DND-41 (cell line): ENCODE measurements around the gene MFF.

Experiments used
- ATAC-seq: fragments of 200-7000 bp; cut with Tn5 transposase; 3 replicates; pipeline ENCODE4 v1.9.1; 2021; ENCODE audit warnings: low read depth; ENCODE audit not compliant: insufficient read depth
- DNase-seq: peaks from one replicate; pipeline ENCODE4 v3.0.0-alpha.2; 2020
- H2AFZ ChIP-seq: 2 replicates; pipeline ENCODE4 v1.6.0; 2012; ENCODE audit warnings: low read depth, low read length
- H3K27ac ChIP-seq: 2 replicates; pipeline ENCODE4 v1.5.1; 2012; ENCODE audit warnings: low read length, inconsistent platforms
- H3K27me3 ChIP-seq: fragments of 200-600 bp; sonication (generic); 2 replicates; pipeline ENCODE4 v1.6.0; 2012; ENCODE audit warnings: low read length, mild to moderate bottlenecking, inconsistent platforms; ENCODE audit not compliant: insufficient read depth, poor library complexity
- H3K36me3 ChIP-seq: 2 replicates; pipeline ENCODE4 v1.5.1; 2012; ENCODE audit warnings: low read length, inconsistent platforms; ENCODE audit not compliant: insufficient read depth
- H3K4me1 ChIP-seq: 2 replicates; pipeline ENCODE4 v1.5.1; 2012; ENCODE audit warnings: mild to moderate bottlenecking, low read length; ENCODE audit not compliant: insufficient read depth
- H3K4me2 ChIP-seq: 2 replicates; pipeline ENCODE4 v1.6.0; 2012; ENCODE audit warnings: mild to moderate bottlenecking, moderate library complexity, low read length, inconsistent platforms; ENCODE audit not compliant: insufficient read depth
- H3K4me3 ChIP-seq, 2 experiments: fragments of 200-600 bp in 1 of 2; shearing (Covaris generic) in 1 of 2; 2 replicates each; pipeline ENCODE4 v1.5.1; 2012 to 2016; ENCODE audit warnings: inconsistent platforms in 2 of 2, low read length in 2 of 2, mild to moderate bottlenecking in 2 of 2, low read depth in 1 of 2, moderate library complexity in 1 of 2
- H3K79me2 ChIP-seq: 2 replicates; pipeline ENCODE4 v1.6.0; 2012; ENCODE audit warnings: low read length, inconsistent platforms; ENCODE audit not compliant: insufficient read depth
- H3K9ac ChIP-seq: 2 replicates; pipeline ENCODE4 v1.6.0; 2012; ENCODE audit warnings: low read depth, mild to moderate bottlenecking, inconsistent platforms, low read length, moderate library complexity
- H3K9me3 ChIP-seq: 2 replicates; pipeline ENCODE4 v1.5.1; 2012; ENCODE audit warnings: low read length, moderate library complexity, mild to moderate bottlenecking, inconsistent platforms; ENCODE audit not compliant: insufficient read depth, severe bottlenecking
- H4K20me1 ChIP-seq: 2 replicates; pipeline ENCODE4 v1.6.0; 2012; ENCODE audit warnings: low read length; ENCODE audit not compliant: insufficient read depth
- EZH2 ChIP-seq: IDR thresholded peaks from 3 replicates; pipeline ENCODE4 v1.6.1; 2012; ENCODE audit warnings: borderline replicate concordance, low read depth, mild to moderate bottlenecking, moderate library complexity, low read length, inconsistent platforms; ENCODE audit not compliant: severe bottlenecking
- TF ChIP-seq, protein P1 (sequence below): IDR thresholded peaks from 2 replicates; pipeline ENCODE4 v1.5.1; 2012; ENCODE audit warnings: borderline replicate concordance, low read length, moderate library complexity, mild to moderate bottlenecking; ENCODE audit not compliant: poor library complexity, severe bottlenecking; ENCODE audit errors: extremely low read depth

The MFF gene

DNA sequence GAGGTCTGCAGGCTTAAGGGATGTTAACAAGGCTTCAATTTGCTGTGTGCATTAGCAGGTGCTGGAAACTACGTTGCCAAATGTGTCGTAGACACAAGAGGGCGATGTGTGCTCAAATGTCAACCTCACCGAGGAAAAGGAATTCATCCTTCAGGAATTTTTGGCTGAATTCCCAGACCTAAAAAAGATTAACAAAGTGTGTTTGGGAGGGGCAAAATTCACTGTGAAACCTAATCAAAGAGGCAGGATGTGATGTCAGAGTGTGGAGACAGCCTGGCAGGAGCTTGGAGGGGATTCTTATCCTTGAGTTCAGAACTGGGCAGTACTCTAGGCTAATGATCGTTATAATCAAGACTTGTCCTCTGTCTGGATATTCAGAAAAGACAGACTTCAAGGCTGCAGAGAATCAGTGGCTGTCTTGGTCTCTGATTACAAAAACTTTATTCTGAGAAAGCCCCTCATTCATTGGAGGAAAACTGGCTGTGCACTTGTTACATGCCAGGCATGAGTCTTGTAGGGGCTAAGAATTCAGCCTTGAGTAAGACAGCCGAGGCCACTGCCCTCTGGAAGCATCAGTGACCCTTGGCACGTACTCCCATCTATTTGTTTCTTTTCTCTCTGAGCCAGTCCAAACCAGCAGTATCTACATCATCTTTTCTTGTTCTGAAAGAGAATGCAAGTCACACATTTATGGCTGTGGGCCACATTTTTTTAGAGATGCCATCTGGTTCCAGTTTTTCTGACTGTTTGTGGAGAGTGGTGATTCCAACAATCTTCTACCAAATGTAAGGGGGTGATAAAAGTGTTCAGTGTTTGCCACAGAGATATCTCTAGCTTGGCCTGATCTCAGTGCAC lies 81.4 kb downstream of the MFF start:
- Histone ChIP-seq H3K79me2 (no peaks in the 10 kb centered on the region), H4K20me1 (no peaks in the 10 kb centered on the region), H3K9ac (no peak overlapping the region), H3K36me3 (no peaks in the 10 kb centered on the region), H3K27ac (no peak overlapping the region), H3K27me3 (no peaks in the 10 kb centered on the region), H2AFZ (no peak overlapping the region), H3K4me3 (no peak overlapping the region), H3K9me3 (no peaks in the 10 kb centered on the region), H3K4me1 (no peaks in the 10 kb centered on the region), H3K4me2 (no peak overlapping the region)
- no peak for ATAC-seq
- TF ChIP-seq, protein P1, sequence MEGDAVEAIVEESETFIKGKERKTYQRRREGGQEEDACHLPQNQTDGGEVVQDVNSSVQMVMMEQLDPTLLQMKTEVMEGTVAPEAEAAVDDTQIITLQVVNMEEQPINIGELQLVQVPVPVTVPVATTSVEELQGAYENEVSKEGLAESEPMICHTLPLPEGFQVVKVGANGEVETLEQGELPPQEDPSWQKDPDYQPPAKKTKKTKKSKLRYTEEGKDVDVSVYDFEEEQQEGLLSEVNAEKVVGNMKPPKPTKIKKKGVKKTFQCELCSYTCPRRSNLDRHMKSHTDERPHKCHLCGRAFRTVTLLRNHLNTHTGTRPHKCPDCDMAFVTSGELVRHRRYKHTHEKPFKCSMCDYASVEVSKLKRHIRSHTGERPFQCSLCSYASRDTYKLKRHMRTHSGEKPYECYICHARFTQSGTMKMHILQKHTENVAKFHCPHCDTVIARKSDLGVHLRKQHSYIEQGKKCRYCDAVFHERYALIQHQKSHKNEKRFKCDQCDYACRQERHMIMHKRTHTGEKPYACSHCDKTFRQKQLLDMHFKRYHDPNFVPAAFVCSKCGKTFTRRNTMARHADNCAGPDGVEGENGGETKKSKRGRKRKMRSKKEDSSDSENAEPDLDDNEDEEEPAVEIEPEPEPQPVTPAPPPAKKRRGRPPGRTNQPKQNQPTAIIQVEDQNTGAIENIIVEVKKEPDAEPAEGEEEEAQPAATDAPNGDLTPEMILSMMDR: peak; percentile 58
- TF ChIP-seq EZH2: no peak
- no peak for DNase-seq
